Measurements from ENCODE around the gene CTPS2.

- no peak for TF ChIP-seq GATA2 (IDR thresholded peaks at IDR 0.05; ENCODE audit: low read depth, low read length)
- no peak for TF ChIP-seq GATA3 (IDR thresholded peaks at IDR 0.05; ENCODE audit: low read depth, low read length)
Measured at GRCh38 chrX:16606142-16606720, 106.2 kb downstream of the CTPS2 start.

Measured in SH-SY5Y (cell line).